PC-3 (cell line): Measurements from ENCODE around the gene MALRD1. TPM values are rescaled to one million over a fixed set of nuclear protein-coding genes. Genes with fewer than 3 reads are reported as not detected.
"Not testable (repeated sequence)": the region's sequence is repeated elsewhere in the genome, so short reads cannot be mapped to it uniquely, and the experiment has no call there.

Experiments used
- ATAC-seq: fragments of 200-7000 bp; cut with Tn5 transposase; 2 replicates; pipeline ENCODE4 v1.9.1; 2020; ENCODE audit warnings: mild to moderate bottlenecking, moderate library complexity
- BruUV-seq: library from RNA; stranded (reverse); fragments of 400-500 nt; replicated peaks from 2 replicates; lab custom pipeline; 2021; lab: Mats Ljungman, UMichigan
- CTCF ChIA-PET: fragments of 300-600 bp; sonication (Branson Sonifier 250); formaldehyde crosslinking; loops from one replicate; lab custom pipeline; 2022; ENCODE audit warnings: antibody characterized with exemption; lab: Charles Lee
- POLR2A ChIA-PET: fragments of 300-600 bp; sonication (Branson Sonifier 250); formaldehyde crosslinking; loops from one replicate; lab custom pipeline; 2022; ENCODE audit warnings: antibody characterized with exemption; ENCODE audit not compliant: unreplicated experiment; lab: Charles Lee
- DNase-seq: peaks from one replicate; pipeline ENCODE4 v3.0.0-alpha.2; 2015
- H2AFZ ChIP-seq: fragments of 300-600 bp; sonication (generic); 2 replicates; pipeline ENCODE4 v1.6.0; 2016; ENCODE audit warnings: antibody characterized with exemption, low read length
- H3F3A ChIP-seq: fragments of 300-600 bp; sonication (generic); one replicate; pipeline ENCODE4 v1.6.0; 2017; ENCODE audit warnings: antibody characterized with exemption, low read length, control low read depth, mild to moderate bottlenecking; ENCODE audit not compliant: unreplicated experiment
- H3K27ac ChIP-seq: fragments of 300-600 bp; sonication (generic); 2 replicates; pipeline ENCODE4 v1.5.1; 2016; ENCODE audit warnings: mild to moderate bottlenecking, low read length
- H3K27me3 ChIP-seq: fragments of 300-600 bp; sonication (generic); 2 replicates; pipeline ENCODE4 v1.6.1; 2016; ENCODE audit warnings: low read length, mixed read lengths
- H3K36me3 ChIP-seq: fragments of 300-600 bp; sonication (generic); 2 replicates; pipeline ENCODE4 v1.6.1; 2016; ENCODE audit warnings: low read depth, mixed run types, low read length, mixed read lengths
- H3K4me1 ChIP-seq: fragments of 300-600 bp; sonication (generic); 2 replicates; pipeline ENCODE4 v1.5.1; 2016; ENCODE audit warnings: low read length; ENCODE audit not compliant: insufficient read depth
- H3K4me2 ChIP-seq: fragments of 300-600 bp; sonication (generic); 2 replicates; pipeline ENCODE4 v1.6.0; 2016; ENCODE audit warnings: low read length
- H3K4me3 ChIP-seq: fragments of 300-600 bp; sonication (generic); 2 replicates; pipeline ENCODE4 v1.5.1; 2016; ENCODE audit warnings: mild to moderate bottlenecking, low read length, mixed read lengths
- H3K79me2 ChIP-seq: fragments of 300-600 bp; sonication (generic); 2 replicates; pipeline ENCODE4 v1.6.1; 2017; ENCODE audit warnings: low read length, mixed read lengths
- H3K9ac ChIP-seq: fragments of 300-600 bp; sonication (generic); 2 replicates; pipeline ENCODE4 v1.6.0; 2016; ENCODE audit warnings: mild to moderate bottlenecking, low read length
- H3K9me2 ChIP-seq: fragments of 300-600 bp; sonication (generic); replicated peaks from 2 replicates; pipeline ENCODE4 v1.6.1; 2016; ENCODE audit warnings: mixed run types, low read length, mixed read lengths
- H3K9me3 ChIP-seq: fragments of 300-600 bp; sonication (generic); 2 replicates; pipeline ENCODE4 v1.6.1; 2016; ENCODE audit warnings: low read length, mixed read lengths
- H4K20me1 ChIP-seq: fragments of 300-600 bp; sonication (generic); 2 replicates; pipeline ENCODE4 v1.6.1; 2016; ENCODE audit warnings: low read length, mixed read lengths
- CTCF ChIP-seq: fragments of 300-600 bp; sonication (generic); conservative IDR thresholded peaks from 2 replicates; pipeline ENCODE4 v1.5.1; 2017; ENCODE audit warnings: antibody characterized with exemption, low read depth, mild to moderate bottlenecking, low read length
- EZH2 ChIP-seq: fragments of 300-600 bp; sonication (generic); IDR thresholded peaks from one replicate; pipeline ENCODE4 v1.6.1; 2017; ENCODE audit warnings: antibody characterized with exemption, mild to moderate bottlenecking, low read length; ENCODE audit not compliant: unreplicated experiment
- EZH2phosphoT487 ChIP-seq: fragments of 300-600 bp; sonication (generic); IDR thresholded peaks from 2 replicates; pipeline ENCODE4 v1.6.1; 2018; ENCODE audit warnings: mild to moderate bottlenecking, antibody characterized with exemption, low read length, borderline replicate concordance
- intact Hi-C: fragments of 100-400 bp; cut with micrococcal nuclease; formaldehyde crosslinking; loops from 2 replicates; pipeline ENCODE4 v1.9.0; 2023
- total RNA-seq: library from RNA; depleted of rRNA; stranded (reverse); fragments of >200 nt; gene quantifications from 2 replicates; pipeline ENCODE4 v1.2.3, GENCODE V29; 2014

Gene MALRD1
- total RNA-seq, 1 experiment from 2014 or later = not detected

DNA sequence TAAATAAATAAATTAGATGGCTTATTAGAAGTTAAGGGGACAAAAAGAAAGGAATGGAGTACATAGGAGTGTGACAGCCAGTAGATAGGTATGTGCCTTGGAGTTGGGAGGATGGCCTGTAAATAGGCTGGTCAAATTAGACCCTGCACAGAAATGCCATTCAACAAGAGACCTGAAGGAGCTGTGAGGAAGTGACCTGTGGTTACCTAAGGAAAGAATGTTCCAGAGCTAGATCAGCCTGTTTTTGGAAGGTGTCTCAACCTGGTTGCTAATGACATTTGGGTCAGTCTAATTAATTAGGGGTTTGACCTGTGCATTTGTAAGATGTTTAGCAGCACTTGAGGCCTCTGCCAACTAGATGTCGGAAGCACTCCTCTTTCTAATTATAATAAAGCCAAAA is 452.4 kb downstream of the MALRD1 start:
- CTCF ChIA-PET = no interaction called here

DNA sequence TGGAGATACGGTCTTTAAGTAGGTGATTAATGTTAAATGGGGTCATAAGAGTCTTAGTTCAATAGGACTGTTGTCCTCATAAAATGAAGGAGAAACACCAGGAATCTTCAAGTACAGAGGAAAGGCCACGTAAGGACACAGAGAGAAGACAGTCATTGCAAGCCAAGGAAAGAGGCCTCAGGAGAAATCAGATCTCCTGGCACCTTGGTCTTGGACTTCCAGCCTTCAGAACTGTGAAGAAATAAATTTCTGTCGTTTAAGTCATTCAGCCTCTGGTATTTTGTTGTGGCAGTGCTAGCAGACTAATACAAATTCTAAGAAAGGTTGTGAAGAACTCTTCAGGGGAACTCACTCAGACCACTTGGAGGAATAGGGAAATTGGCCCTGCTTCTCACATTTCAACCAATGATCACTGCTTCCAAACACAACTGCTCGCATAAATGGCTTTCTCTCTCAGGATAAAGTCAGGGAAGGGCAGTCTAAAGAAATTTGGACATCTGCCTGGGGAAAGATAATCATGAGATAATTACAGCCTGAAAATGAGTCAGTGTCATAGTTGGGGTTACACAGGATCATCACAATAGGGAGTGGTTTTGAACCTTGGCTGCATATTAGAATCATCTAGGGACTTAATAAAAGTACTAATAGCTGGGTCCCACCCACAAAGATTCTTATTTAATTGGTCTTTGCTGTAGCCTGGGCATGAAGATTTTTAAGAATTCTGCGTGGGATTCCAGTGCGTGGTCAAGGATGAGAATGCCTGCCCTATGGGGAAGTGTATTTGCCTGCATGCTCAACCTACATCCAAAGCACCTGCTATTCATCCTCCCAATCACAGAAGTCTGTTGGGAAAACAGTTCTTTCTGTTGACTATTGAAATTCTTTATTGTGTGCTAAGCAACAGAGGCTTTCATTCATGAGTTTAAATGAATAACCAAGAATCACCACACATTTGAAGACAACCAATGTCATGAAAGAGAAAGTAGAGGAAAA is 457.0 kb downstream of the MALRD1 start:
- Histone ChIP-seq H3K27me3 (no peaks in the 10 kb centered on the region), H3K4me2 (no peak overlapping the region), H3K4me3 (no peak overlapping the region), H3K27ac (no peak overlapping the region), H3K4me1 (no peaks in the 10 kb centered on the region), H3F3A (no peaks in the 10 kb centered on the region), H3K36me3 (no peaks in the 10 kb centered on the region), H3K9me3 (no peaks in the 10 kb centered on the region), H3K79me2 (no peaks in the 10 kb centered on the region), H2AFZ (no peak overlapping the region), H3K9ac (no peak overlapping the region), H4K20me1 (no peaks in the 10 kb centered on the region), H3K9me2 (no peaks in the 10 kb centered on the region)
- ATAC-seq (no peak), DNase-seq (no peak)
- intact Hi-C loops = no loop called here
- ChIA-PET POLR2A (no interaction called here), CTCF (no interaction called here)
- TF ChIP-seq EZH2 = no peak
- TF ChIP-seq EZH2phosphoT487 = no peak
- TF ChIP-seq CTCF = no peak
- BruUV-seq = no TSS peak

More for the DNA sequence above, 452.4 kb downstream of the MALRD1 start:
- intact Hi-C loops = no loop called here
- BruUV-seq = no TSS peak
- no peak overlapping the region for H2AFZ ChIP-seq
- POLR2A ChIA-PET = no interaction called here
- no peak for TF ChIP-seq CTCF
- TF ChIP-seq EZH2phosphoT487 = no peak
- no peak for TF ChIP-seq EZH2
- DNase-seq (no peak), ATAC-seq (no peak)
- H4K20me1 ChIP-seq = no peaks in the 10 kb centered on the region
- H3F3A ChIP-seq = no peaks in the 10 kb centered on the region
- no peaks in the 10 kb centered on the region for H3K9me2 ChIP-seq
- H3K9me3 ChIP-seq = no peaks in the 10 kb centered on the region
- H3K4me3 ChIP-seq = no peak overlapping the region
- H3K36me3 ChIP-seq = no peaks in the 10 kb centered on the region
- H3K79me2 ChIP-seq = no peaks in the 10 kb centered on the region
- H3K4me2 ChIP-seq = no peak overlapping the region
- H3K4me1 ChIP-seq = no peaks in the 10 kb centered on the region
- H3K27ac ChIP-seq = no peak overlapping the region
- no peaks in the 10 kb centered on the region for H3K27me3 ChIP-seq
- no peak overlapping the region for H3K9ac ChIP-seq

- ATAC-seq, H3K9me3 ChIP-seq, H3K4me1 ChIP-seq, H3K4me2 ChIP-seq, intact Hi-C loops, DNase-seq, CTCF ChIA-PET, H3K79me2 ChIP-seq, H2AFZ ChIP-seq, H3K27me3 ChIP-seq, H3K36me3 ChIP-seq, POLR2A ChIA-PET, H3K9ac ChIP-seq, H3K4me3 ChIP-seq, BruUV-seq, H3K27ac ChIP-seq, H3F3A ChIP-seq, H4K20me1 ChIP-seq, H3K9me2 ChIP-seq: not testable (repeated sequence)
Observed at GRCh38 chr10:19510005-19510732, 461.6 kb downstream of the MALRD1 start.
